ENCODE results near the gene VPS52.

- TF ChIP-seq CTCF (conservative IDR thresholded peaks at IDR 0.05) (no peak), EZH2 (IDR thresholded peaks at IDR 0.05; ENCODE audit: low read depth) (no peak)
Observed at GRCh38 chr6:33205191-33206026, 66.3 kb downstream of the VPS52 start.
